HG03521 (cell line): ENCODE data around the gene CADM1.
A peak's percentile ranks its signal among the peaks of the same experiment; 100 is the strongest.

Experiments used
- ATAC-seq: cut with Tn5 transposase; IDR thresholded peaks from one replicate; pipeline ENCODE4 v1.9.1; 2021; ENCODE audit warnings: mild to moderate bottlenecking, moderate library complexity; ENCODE audit not compliant: unreplicated experiment

Gene CADM1

DNA sequence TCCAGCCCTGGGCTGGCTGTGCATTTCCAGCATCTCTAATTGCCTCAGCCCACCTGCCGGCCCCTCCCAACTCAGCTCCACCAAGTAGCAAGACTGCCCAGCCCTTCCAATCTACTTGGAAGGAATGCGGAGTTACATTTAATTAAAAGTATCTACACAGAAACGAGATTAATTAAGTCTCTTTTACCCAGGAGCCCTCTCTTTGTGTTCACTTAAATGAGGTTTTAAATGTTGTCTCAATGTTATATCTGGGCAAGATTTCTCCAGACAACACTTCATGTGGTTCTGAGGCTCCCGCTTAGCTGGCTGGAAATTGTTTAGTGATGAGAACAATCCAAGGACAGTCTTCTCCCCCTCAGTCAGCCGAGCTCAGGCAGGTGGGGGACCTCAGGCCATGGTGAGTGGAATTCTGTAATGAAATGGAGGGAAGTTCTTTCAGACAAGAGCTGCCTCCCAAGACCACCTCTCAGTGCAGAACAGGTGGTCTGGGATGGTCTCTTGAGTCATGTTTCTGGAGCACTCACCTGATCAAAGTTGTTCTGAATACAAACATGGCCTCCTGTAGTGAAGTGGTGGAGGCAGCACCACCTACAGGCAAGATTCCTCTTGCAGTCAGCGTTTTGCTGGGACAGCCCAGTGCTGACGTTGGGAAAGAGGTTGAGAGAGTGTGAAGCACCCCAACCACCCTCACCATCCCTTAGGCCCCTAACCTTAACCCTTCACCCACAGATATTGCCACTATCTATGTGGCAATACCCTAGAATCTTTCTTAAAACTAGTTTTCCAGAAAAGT lies 371.6 kb downstream of the CADM1 start:
- ATAC-seq = no peak

DNA sequence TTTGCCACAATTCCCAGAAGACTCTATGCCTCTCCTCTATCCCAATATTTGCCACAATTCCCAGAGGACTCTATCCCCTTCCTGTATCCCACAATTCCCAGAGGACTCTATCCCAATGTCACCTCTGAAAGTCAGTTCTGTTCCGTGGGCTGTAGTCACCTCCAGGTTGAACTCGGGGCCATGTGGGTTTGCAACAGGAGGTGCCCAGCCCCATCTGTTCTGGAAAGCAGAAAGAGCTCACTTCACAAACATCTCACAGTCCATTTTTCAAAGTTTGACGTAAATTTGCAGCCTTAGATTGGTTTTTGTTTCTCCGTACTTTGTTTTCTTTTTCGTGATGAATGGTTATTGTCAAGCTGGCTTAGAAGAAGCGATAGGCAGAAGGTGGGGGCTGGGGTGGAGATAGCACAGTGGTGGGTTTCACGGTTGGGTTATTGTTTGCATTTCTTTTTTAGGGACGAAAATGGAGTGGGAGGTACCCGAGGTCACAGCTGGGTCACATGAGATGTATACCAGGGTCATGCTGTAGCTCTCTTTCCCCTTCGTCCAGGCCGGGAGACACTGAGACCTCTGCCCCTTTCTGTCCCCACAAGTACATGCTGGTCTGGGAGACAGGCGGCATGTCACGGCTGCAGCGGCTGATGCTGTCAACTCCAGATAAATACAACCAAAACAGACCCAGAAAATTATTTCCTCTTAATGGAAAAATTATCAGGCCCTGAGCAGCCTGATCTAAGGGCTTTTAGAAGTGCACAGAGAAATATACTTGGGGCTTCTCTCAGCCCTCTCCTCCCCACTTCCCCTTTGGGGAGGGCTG lies 374.5 kb downstream of the CADM1 start:
- no peak for ATAC-seq

DNA sequence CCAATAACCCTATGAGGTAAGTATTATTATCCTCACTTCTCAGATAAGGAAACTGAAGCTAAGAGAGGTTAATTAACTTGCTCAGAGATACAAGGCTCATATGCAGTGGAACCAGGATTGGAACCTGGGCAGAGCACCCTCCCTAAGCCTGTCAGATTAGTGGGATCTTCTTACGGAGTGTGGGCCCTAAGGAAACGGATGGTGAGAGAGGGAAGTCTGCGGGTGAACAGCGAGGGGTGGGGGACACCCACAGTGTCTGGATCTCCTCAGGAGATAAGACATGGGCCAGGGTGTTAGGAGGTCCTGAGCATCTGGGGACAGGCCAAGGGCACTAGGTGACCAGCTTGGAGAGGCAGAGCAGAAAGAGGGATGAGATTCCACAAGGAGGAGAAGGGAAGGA lies 376.0 kb downstream of the CADM1 start:
- ATAC-seq = no peak

- ATAC-seq = no peak
Observed at GRCh38 chr11:115127790-115128189, 376.4 kb downstream of the CADM1 start.

DNA sequence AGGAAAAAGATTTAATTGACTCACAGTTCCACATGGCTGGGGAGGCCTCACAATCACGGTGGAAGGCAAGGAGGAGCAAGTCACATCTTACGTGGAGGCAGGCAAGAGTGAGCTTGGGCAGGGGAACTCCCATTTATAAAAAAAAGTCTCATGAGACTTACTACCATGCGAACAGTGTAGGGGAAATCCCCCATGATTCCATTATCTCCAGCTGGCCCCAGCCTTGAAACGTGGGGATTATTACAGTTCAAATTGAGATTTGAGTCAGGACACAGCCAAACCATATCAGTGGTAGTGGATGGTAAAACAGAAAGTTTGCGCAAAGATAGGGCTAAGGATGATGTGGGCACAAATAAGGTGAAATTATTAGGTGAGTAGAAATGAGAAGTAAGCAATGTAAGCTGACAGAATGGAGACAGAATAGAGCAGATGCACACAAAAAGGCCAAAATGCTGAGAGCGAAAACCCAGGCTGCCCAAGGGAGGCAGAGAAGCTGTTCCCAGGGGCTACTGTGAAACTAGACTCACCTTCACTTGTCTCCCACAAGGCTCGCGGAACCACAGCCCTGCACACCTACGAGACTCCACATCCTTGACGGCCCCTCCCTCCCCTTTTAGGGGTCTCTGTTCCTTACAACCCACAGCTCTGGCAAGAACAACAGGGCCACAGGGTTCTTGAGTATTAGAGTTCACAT lies 377.6 kb downstream of the CADM1 start:
- ATAC-seq = peak; percentile 76

- peak; percentile 4 for ATAC-seq
Observed at GRCh38 chr11:115126092-115126491, 378.1 kb downstream of the CADM1 start.

DNA sequence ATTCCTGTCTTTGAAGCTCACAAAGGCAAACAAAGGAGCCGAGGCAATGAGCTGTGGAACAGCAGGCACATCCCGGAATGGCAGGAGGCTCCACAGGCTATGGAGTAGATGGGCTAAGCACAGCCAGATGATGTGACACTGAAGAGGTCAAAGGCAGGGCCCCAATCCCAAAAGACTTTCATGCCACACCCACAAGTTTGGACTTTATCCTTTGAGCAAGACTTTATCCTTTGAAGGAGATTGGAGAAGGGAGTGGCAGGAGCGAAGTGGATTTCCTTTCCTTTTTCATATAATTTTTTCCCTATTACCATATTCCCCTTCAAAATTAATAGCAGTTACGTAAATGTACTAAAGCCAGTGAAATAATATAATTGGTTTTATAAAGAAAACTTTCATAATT lies 379.4 kb downstream of the CADM1 start:
- no peak for ATAC-seq

GRCh38 chr11:115123641-115124040 lies 380.6 kb downstream of the CADM1 start:
- no peak for ATAC-seq

DNA sequence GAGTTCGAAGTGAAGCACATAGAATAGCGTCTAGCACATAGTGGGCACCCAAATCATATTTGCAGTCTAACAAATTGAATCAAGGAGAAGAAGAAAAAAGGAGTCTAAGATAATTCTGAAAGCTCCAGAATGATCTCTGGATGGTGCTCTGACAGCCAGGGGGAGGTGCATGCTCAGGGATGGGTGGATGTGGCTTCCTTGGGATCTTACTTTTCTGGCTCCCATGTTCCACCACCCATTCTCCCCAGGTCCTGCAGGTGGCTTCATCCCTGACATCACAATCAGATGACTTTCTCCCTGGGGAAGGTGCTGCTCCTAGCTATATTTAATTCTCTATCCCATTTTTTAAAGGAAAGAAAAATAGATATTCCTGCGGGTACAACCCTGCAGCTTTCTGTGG lies 381.9 kb downstream of the CADM1 start:
- ATAC-seq = no peak
